Measurements from ENCODE around the gene TEX11. TPM values are rescaled to one million over a fixed set of nuclear protein-coding genes. Genes with fewer than 3 reads are reported as not detected.

TEX11 gene
- polyA plus RNA-seq, 1 donor (not counting 4 experiments of a cell fraction or from before 2014, with no cell fraction given), result not detected

DNA sequence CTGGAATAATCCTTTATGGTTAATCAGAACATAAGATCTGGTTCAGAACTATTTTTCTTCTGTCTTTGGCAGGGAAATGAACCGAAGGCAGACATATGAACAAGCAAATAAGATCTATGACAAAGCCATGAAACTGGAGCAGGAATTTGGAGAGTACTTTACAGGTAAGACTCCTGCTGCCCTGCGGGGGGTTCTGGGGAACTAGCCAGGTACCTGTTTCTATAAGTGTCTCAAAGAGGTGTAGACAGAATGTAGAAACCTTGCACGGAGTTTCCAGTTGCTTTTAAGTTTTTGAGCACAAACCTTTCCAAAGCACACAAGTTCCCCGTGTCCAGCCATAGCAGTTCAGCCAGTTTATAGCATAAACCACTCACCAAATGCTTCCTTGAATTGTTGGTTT, 407.7 kb downstream of the TEX11 start:
- Histone ChIP-seq H3K9me3 (ENCODE audit: control insufficient read depth, low read depth, low read length) (no peaks in the 10 kb centered on the region), H4K20me1 (ENCODE audit: control insufficient read depth, extremely low read depth, insufficient read depth, low read length) (no peaks in the 10 kb centered on the region), H3K9ac (ENCODE audit: control insufficient read depth, extremely low read depth, insufficient read depth, low read length) (no peak overlapping the region), H3K27ac (ENCODE audit: control insufficient read depth, insufficient read depth, low read length) (no peak overlapping the region), H3K9me1 (ENCODE audit: control insufficient read depth, extremely low read depth, insufficient read depth, low read length) (no peaks in the 10 kb centered on the region), H2AFZ (ENCODE audit: control insufficient read depth, low read length) (no peak overlapping the region), H3K36me3 (ENCODE audit: control insufficient read depth in 2 of 2, extremely low read depth in 1 of 2, insufficient read depth in 2 of 2, low read length in 2 of 2) (no peaks in the 10 kb centered on the region), H3K4me1 (ENCODE audit: control insufficient read depth, extremely low read depth, insufficient read depth, low read length) (no peaks in the 10 kb centered on the region), H3K79me2 (ENCODE audit: control insufficient read depth, insufficient read depth, low read length) (no peaks in the 10 kb centered on the region), H3K27me3 (ENCODE audit: control insufficient read depth, extremely low read depth, insufficient read depth, low read length) (no peaks in the 10 kb centered on the region), H3K4me3 (ENCODE audit: control insufficient read depth in 2 of 3, extremely low read depth in 1 of 3, insufficient read depth in 2 of 3, low read depth in 1 of 3, low read length in 3 of 3) (no peak overlapping the region), H3K4me2 (ENCODE audit: control insufficient read depth, extremely low read depth, insufficient read depth, low read depth, low read length) (no peak overlapping the region)
- TF ChIP-seq EZH2 (IDR thresholded peaks at IDR 0.05; ENCODE audit: low read length), result no peak
- TF ChIP-seq, protein P1, sequence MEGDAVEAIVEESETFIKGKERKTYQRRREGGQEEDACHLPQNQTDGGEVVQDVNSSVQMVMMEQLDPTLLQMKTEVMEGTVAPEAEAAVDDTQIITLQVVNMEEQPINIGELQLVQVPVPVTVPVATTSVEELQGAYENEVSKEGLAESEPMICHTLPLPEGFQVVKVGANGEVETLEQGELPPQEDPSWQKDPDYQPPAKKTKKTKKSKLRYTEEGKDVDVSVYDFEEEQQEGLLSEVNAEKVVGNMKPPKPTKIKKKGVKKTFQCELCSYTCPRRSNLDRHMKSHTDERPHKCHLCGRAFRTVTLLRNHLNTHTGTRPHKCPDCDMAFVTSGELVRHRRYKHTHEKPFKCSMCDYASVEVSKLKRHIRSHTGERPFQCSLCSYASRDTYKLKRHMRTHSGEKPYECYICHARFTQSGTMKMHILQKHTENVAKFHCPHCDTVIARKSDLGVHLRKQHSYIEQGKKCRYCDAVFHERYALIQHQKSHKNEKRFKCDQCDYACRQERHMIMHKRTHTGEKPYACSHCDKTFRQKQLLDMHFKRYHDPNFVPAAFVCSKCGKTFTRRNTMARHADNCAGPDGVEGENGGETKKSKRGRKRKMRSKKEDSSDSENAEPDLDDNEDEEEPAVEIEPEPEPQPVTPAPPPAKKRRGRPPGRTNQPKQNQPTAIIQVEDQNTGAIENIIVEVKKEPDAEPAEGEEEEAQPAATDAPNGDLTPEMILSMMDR (optimal IDR thresholded peaks at IDR 0.05 in 1 of 3, IDR thresholded peaks at IDR 0.05 in 1 of 3, conservative IDR thresholded peaks at IDR 0.05 in 1 of 3; ENCODE audit: extremely low read depth in 1 of 3, insufficient read depth in 2 of 3, low read length in 3 of 3), result no peak
- no peak for FAIRE-seq
- dilution Hi-C loops (cut with MboI; ENCODE audit: extremely low pct_ligation_motif_present, low sequenced_read_pairs), result no loop called here
- DNase-seq (ENCODE audit: low read depth, low spot score), result no peak

DNA sequence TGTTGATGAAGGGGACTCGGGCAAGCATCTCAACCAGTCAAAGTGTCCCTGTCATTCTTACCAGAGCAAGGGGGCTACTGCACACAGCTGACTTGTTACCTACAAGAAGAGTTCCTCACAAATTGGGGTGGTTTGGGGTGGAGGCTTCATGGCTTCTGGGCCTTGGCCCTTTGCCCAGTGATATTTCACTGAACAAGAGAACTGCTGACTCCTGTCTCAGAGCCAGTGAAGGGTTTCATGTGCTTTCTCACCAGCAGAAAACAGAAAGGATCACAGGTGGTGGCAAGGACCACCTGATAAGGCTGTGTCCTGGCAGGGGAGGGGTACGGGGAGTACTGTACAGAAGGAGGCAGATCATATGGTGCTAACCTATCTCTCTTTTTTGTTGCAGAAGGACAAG, 410.4 kb downstream of the TEX11 start:
- no peak overlapping the region for H3K27ac ChIP-seq (ENCODE audit: control insufficient read depth, insufficient read depth, low read length)
- H3K9me1 ChIP-seq (ENCODE audit: control insufficient read depth, extremely low read depth, insufficient read depth, low read length), result no peaks in the 10 kb centered on the region
- no peak overlapping the region for H3K9ac ChIP-seq (ENCODE audit: control insufficient read depth, extremely low read depth, insufficient read depth, low read length)
- FAIRE-seq, result no peak
- dilution Hi-C loops (cut with MboI; ENCODE audit: extremely low pct_ligation_motif_present, low sequenced_read_pairs), result no loop called here
- no peak overlapping the region for H3K4me3 ChIP-seq (ENCODE audit: control insufficient read depth in 2 of 3, extremely low read depth in 1 of 3, insufficient read depth in 2 of 3, low read depth in 1 of 3, low read length in 3 of 3)
- no peaks in the 10 kb centered on the region for H3K36me3 ChIP-seq (ENCODE audit: control insufficient read depth in 2 of 2, extremely low read depth in 1 of 2, insufficient read depth in 2 of 2, low read length in 2 of 2)
- no peak overlapping the region for H2AFZ ChIP-seq (ENCODE audit: control insufficient read depth, low read length)
- no peaks in the 10 kb centered on the region for H3K79me2 ChIP-seq (ENCODE audit: control insufficient read depth, insufficient read depth, low read length)
- DNase-seq (ENCODE audit: low read depth, low spot score), result no peak
- no peaks in the 10 kb centered on the region for H3K9me3 ChIP-seq (ENCODE audit: control insufficient read depth, low read depth, low read length)
- no peak overlapping the region for H3K4me2 ChIP-seq (ENCODE audit: control insufficient read depth, extremely low read depth, insufficient read depth, low read depth, low read length)
- no peaks in the 10 kb centered on the region for H3K27me3 ChIP-seq (ENCODE audit: control insufficient read depth, extremely low read depth, insufficient read depth, low read length)
- H4K20me1 ChIP-seq (ENCODE audit: control insufficient read depth, extremely low read depth, insufficient read depth, low read length), result no peaks in the 10 kb centered on the region
- H3K4me1 ChIP-seq (ENCODE audit: control insufficient read depth, extremely low read depth, insufficient read depth, low read length), result no peaks in the 10 kb centered on the region
- TF ChIP-seq EZH2 (IDR thresholded peaks at IDR 0.05; ENCODE audit: low read length), result no peak
- TF ChIP-seq, protein P1 (optimal IDR thresholded peaks at IDR 0.05 in 1 of 3, IDR thresholded peaks at IDR 0.05 in 1 of 3, conservative IDR thresholded peaks at IDR 0.05 in 1 of 3; ENCODE audit: extremely low read depth in 1 of 3, insufficient read depth in 2 of 3, low read length in 3 of 3), result no peak
